ENCODE measurements around the gene CSRNP2. TPM values are rescaled to one million over a fixed set of nuclear protein-coding genes. Genes with fewer than 3 reads are reported as not detected.

CSRNP2 gene
- total and polyA plus RNA-seq, 4 donors, result 10.7 to 29.9 (median 20.6) TPM

DNA sequence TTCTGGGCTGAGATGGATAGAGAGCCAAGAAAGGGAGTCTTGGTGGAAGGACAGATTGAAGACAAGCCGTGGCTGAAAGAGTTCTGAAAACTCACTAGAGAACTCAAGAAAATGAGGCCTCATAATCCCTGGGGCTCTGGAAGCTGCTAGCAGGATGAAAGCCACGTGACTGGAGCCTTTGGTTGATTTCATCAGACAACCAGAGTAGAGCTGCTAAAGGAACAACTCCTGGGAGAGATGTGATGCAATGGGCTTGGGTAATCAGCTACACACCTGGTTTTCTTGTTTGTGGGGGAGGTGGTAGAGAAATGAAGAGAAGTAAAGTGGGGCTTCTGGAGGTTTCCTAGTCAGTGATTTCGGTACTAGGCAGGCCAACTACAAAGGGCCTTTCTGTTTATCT lies 13.4 kb downstream of the CSRNP2 start:
- DNase-seq, result no peak
- no peak overlapping the region for H3K9ac ChIP-seq (ENCODE audit: insufficient read depth in 1 of 2, low read length in 2 of 2)
- 74 to 78% methylated on average over 3 of the region's 3 CpGs for WGBS, 2 donors
- TF ChIP-seq, protein P1, sequence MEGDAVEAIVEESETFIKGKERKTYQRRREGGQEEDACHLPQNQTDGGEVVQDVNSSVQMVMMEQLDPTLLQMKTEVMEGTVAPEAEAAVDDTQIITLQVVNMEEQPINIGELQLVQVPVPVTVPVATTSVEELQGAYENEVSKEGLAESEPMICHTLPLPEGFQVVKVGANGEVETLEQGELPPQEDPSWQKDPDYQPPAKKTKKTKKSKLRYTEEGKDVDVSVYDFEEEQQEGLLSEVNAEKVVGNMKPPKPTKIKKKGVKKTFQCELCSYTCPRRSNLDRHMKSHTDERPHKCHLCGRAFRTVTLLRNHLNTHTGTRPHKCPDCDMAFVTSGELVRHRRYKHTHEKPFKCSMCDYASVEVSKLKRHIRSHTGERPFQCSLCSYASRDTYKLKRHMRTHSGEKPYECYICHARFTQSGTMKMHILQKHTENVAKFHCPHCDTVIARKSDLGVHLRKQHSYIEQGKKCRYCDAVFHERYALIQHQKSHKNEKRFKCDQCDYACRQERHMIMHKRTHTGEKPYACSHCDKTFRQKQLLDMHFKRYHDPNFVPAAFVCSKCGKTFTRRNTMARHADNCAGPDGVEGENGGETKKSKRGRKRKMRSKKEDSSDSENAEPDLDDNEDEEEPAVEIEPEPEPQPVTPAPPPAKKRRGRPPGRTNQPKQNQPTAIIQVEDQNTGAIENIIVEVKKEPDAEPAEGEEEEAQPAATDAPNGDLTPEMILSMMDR (IDR thresholded peaks at IDR 0.05; ENCODE audit: control extremely low read depth, extremely low read depth), result no peak
- no peaks in the 10 kb centered on the region for H3K9me3 ChIP-seq (ENCODE audit: control insufficient read depth in 4 of 4, insufficient read depth in 3 of 4, low read length in 3 of 4)
- peaks cover 14 to 43% (median 27%) of the 10 kb centered on the region in 4 donors for H3K36me3 ChIP-seq (ENCODE audit: control insufficient read depth in 4 of 4, insufficient read depth in 4 of 4, low read length in 4 of 4)
- ATAC-seq (ENCODE audit: insufficient read depth, low FRiP score), result no peak
- no peaks in the 10 kb centered on the region for H3K27me3 ChIP-seq (ENCODE audit: control insufficient read depth in 3 of 3, insufficient read depth in 3 of 3, low read length in 2 of 3)
- no peaks in the 10 kb centered on the region for H3K4me1 ChIP-seq (ENCODE audit: control insufficient read depth in 5 of 5, insufficient read depth in 5 of 5, low read length in 5 of 5)
- H3K27ac ChIP-seq (ENCODE audit: low read depth in 1 of 2, low read length in 1 of 2), result no peak overlapping the region
- no peak overlapping the region for H3K4me3 ChIP-seq

DNA sequence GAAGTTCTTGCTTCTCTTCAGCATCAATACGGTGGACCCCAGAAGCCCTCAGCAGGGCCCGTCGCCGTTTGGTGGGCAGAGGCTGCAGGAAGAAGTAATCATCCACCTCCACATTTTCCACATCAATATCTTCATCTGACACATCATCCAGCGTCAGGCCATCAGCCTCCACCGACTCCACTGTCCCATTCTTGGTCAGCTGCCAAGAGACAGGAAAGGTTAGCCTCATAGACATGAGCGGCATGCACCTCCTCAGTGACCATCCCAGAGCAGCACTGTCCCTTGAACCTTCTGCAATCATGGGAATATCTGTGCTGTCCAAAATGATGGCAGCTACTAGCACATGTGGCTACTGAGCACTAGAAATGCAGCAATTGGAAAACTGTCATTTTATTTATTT lies 15.6 kb downstream of the CSRNP2 start:
- Histone ChIP-seq H3K4me1 (ENCODE audit: control insufficient read depth in 5 of 5, insufficient read depth in 5 of 5, low read length in 5 of 5) (no peaks in the 10 kb centered on the region), H3K4me3 (no peak overlapping the region), H3K9ac (ENCODE audit: insufficient read depth in 1 of 2, low read length in 2 of 2) (no peak overlapping the region), H3K9me3 (ENCODE audit: control insufficient read depth in 4 of 4, insufficient read depth in 3 of 4, low read length in 3 of 4) (no peaks in the 10 kb centered on the region), H3K36me3 (ENCODE audit: control insufficient read depth in 4 of 4, insufficient read depth in 4 of 4, low read length in 4 of 4) (peaks cover 31 to 49% (median 37%) of the 10 kb centered on the region in 4 donors), H3K27ac (ENCODE audit: low read depth in 1 of 2, low read length in 1 of 2) (no peak overlapping the region), H3K27me3 (ENCODE audit: control insufficient read depth in 3 of 3, insufficient read depth in 3 of 3, low read length in 2 of 3) (no peaks in the 10 kb centered on the region)
- TF ChIP-seq, protein P1 (IDR thresholded peaks at IDR 0.05; ENCODE audit: control extremely low read depth, extremely low read depth), result no peak
- 82 to 85% methylated on average over 7 of the region's 7 CpGs for WGBS, 2 donors
- no peak for ATAC-seq (ENCODE audit: insufficient read depth, low FRiP score)
- DNase-seq, result no peak

DNA sequence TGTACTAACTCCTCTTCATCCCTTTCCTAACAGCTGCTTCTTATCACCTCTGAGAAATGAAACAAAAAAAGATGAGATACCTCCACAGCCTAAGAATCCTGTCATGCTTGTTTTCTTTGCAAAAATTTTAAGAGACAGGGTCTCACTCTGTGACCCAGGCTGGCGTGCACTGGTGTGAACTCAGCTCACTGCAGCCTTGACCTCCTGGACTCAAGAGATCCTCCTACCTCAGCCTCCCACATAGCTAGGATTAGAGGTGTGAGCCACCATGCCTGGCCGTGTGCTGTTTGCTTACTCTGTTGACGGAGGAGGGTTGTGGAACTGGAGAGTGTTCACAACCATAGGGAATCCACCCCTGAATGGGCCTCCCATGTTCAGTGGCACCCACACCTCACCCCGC lies 16.2 kb downstream of the CSRNP2 start:
- H3K9me3 ChIP-seq (ENCODE audit: control insufficient read depth in 4 of 4, insufficient read depth in 3 of 4, low read length in 3 of 4), result no peaks in the 10 kb centered on the region
- 91 to 93% methylated on average over 4 of the region's 4 CpGs for WGBS, 2 donors
- H3K4me1 ChIP-seq (ENCODE audit: control insufficient read depth in 5 of 5, insufficient read depth in 5 of 5, low read length in 5 of 5), result no peaks in the 10 kb centered on the region
- TF ChIP-seq, protein P1 (IDR thresholded peaks at IDR 0.05; ENCODE audit: control extremely low read depth, extremely low read depth), result no peak
- ATAC-seq (ENCODE audit: insufficient read depth, low FRiP score), result no peak
- no peak overlapping the region for H3K27ac ChIP-seq (ENCODE audit: low read depth in 1 of 2, low read length in 1 of 2)
- DNase-seq, result no peak
- H3K9ac ChIP-seq (ENCODE audit: insufficient read depth in 1 of 2, low read length in 2 of 2), result no peak overlapping the region
- H3K27me3 ChIP-seq (ENCODE audit: control insufficient read depth in 3 of 3, insufficient read depth in 3 of 3, low read length in 2 of 3), result no peaks in the 10 kb centered on the region
- peaks cover 36 to 54% (median 38%) of the 10 kb centered on the region in 4 donors for H3K36me3 ChIP-seq (ENCODE audit: control insufficient read depth in 4 of 4, insufficient read depth in 4 of 4, low read length in 4 of 4)
- no peak overlapping the region for H3K4me3 ChIP-seq

DNA sequence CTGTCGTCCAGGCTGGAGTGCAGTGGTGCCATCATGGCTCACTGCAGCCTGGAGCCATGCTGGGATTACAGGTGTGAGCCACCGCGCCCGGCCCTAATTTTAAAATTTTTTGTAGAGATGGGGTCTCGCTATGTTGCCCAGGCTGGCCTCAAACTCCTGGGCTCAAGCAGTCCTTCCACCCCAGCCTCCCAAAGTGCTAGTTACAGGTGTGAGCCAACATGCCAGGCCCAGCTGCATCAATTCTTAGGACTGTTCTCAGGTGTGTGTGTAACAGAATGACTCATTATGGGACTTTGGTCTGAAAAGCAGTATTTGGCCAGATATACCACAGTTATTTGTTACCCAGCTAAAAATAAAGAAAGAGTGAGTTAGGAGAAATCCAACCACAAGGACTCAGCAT lies 17.9 kb downstream of the CSRNP2 start:
- Histone ChIP-seq H3K36me3 (ENCODE audit: control insufficient read depth in 4 of 4, insufficient read depth in 4 of 4, low read length in 4 of 4) (peaks cover 32 to 47% (median 39%) of the 10 kb centered on the region in 4 donors), H3K4me1 (ENCODE audit: control insufficient read depth in 5 of 5, insufficient read depth in 5 of 5, low read length in 5 of 5) (no peaks in the 10 kb centered on the region), H3K4me3 (no peak overlapping the region), H3K9me3 (ENCODE audit: control insufficient read depth in 4 of 4, insufficient read depth in 3 of 4, low read length in 3 of 4) (no peaks in the 10 kb centered on the region), H3K27me3 (ENCODE audit: control insufficient read depth in 3 of 3, insufficient read depth in 3 of 3, low read length in 2 of 3) (no peaks in the 10 kb centered on the region), H3K27ac (ENCODE audit: low read depth in 1 of 2, low read length in 1 of 2) (no peak overlapping the region), H3K9ac (ENCODE audit: insufficient read depth in 1 of 2, low read length in 2 of 2) (no peak overlapping the region)
- 95 to 97% methylated on average over 5 of the region's 5 CpGs for WGBS, 2 donors
- DNase-seq, result no peak
- ATAC-seq (ENCODE audit: insufficient read depth, low FRiP score), result no peak
- TF ChIP-seq, protein P1 (IDR thresholded peaks at IDR 0.05; ENCODE audit: control extremely low read depth, extremely low read depth), result no peak
